Spleen (tissue), 7 donors: ENCODE measurements around the gene INTS6.

Experiments used
- POLR2A ChIP-seq, 3 donors: fragments of 450-650 bp; IDR thresholded peaks; one replicate each; pipeline ENCODE4 v1.5.1; 2017; ENCODE audit warnings: antibody characterized with exemption in 3 of 3, mild to moderate bottlenecking in 1 of 3
- TF ChIP-seq, protein P1 (sequence below), 11 experiments: fragments of 200-600 bp in 7 of 11; fragments of 450-650 bp in 4 of 11; sonication (generic) in 4 of 11; IDR thresholded peaks in 8 of 11; conservative IDR thresholded peaks in 3 of 11; 1 replicate in 7 of 11; 2 replicates in 4 of 11; pipeline versions ENCODE4 v1.4.0 to v1.8.0; 2016 to 2021; ENCODE audit warnings: antibody characterized with exemption in 11 of 11, inconsistent platforms in 4 of 11, mild to moderate bottlenecking in 1 of 11
- donor health status: DM: no; HTN: no; CAD: no; lungs with moderate emphysema.
- donor health status: DM: no; HTN: no; CAD: no.
- donor health status: DM: no; HTN: no; CAD: no.

GRCh38 chr13:51405176-51405575, 47.7 kb downstream of the INTS6 start:
- TF ChIP-seq, protein P1, sequence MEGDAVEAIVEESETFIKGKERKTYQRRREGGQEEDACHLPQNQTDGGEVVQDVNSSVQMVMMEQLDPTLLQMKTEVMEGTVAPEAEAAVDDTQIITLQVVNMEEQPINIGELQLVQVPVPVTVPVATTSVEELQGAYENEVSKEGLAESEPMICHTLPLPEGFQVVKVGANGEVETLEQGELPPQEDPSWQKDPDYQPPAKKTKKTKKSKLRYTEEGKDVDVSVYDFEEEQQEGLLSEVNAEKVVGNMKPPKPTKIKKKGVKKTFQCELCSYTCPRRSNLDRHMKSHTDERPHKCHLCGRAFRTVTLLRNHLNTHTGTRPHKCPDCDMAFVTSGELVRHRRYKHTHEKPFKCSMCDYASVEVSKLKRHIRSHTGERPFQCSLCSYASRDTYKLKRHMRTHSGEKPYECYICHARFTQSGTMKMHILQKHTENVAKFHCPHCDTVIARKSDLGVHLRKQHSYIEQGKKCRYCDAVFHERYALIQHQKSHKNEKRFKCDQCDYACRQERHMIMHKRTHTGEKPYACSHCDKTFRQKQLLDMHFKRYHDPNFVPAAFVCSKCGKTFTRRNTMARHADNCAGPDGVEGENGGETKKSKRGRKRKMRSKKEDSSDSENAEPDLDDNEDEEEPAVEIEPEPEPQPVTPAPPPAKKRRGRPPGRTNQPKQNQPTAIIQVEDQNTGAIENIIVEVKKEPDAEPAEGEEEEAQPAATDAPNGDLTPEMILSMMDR (IDR thresholded peaks at IDR 0.05 in 8 of 11, conservative IDR thresholded peaks at IDR 0.05 in 3 of 11) = no peak
- no peak for TF ChIP-seq POLR2A (IDR thresholded peaks at IDR 0.05)
